H1 (cell line): ENCODE data around the gene ADAMTS17. TPM values are rescaled to one million over a fixed set of nuclear protein-coding genes. Genes with fewer than 3 reads are reported as not detected.

Experiments
- CTCF ChIA-PET: fragments of 300-600 bp; sonication (Branson Sonifier 250); formaldehyde crosslinking; loops from one replicate; lab custom pipeline; 2021; ENCODE audit not compliant: partially characterized antibody; lab: Charles Lee
- POLR2A ChIA-PET: fragments of 300-600 bp; sonication (Branson Sonifier 250); formaldehyde crosslinking; loops from one replicate; lab custom pipeline; 2021; ENCODE audit warnings: inconsistent platforms; ENCODE audit not compliant: partially characterized antibody; lab: Charles Lee
- DNase-seq, 2 experiments: peaks; one replicate each; pipeline versions ENCODE4 v3.0.0 to v3.0.0-alpha.2; 2010 to 2022; ENCODE audit warnings: low spot score in 2 of 2, low read depth in 1 of 2, mixed read lengths in 1 of 2
- FAIRE-seq: peaks from 2 replicates; lab custom pipeline; 2011; peaks lifted over from hg19 to GRCh38; lab: Jason Lieb, UNC
- H2AFZ ChIP-seq: 2 replicates; pipeline ENCODE4 v1.8.1; 2012; ENCODE audit warnings: low read length, inconsistent platforms
- H2AK5ac ChIP-seq: 2 replicates; pipeline ENCODE4 v1.6.1; 2013; ENCODE audit warnings: low read depth, low read length
- H2BK120ac ChIP-seq: replicated peaks from 2 replicates; pipeline ENCODE3; 2013; ENCODE audit warnings: low read depth, low read length, inconsistent platforms
- H2BK12ac ChIP-seq: 2 replicates; pipeline ENCODE4 v1.6.1; 2013; ENCODE audit warnings: low read depth, low read length
- H2BK15ac ChIP-seq: 2 replicates; pipeline ENCODE4 v1.6.1; 2013; ENCODE audit warnings: low read length
- H2BK20ac ChIP-seq: 2 replicates; pipeline ENCODE4 v1.6.1; 2013; ENCODE audit warnings: low read length
- H2BK5ac ChIP-seq: 2 replicates; pipeline ENCODE4 v1.6.1; 2013; ENCODE audit warnings: low read depth, low read length
- H3K14ac ChIP-seq: 2 replicates; pipeline ENCODE4 v1.6.1; 2013; ENCODE audit warnings: inconsistent platforms; ENCODE audit not compliant: insufficient read length
- H3K18ac ChIP-seq: 2 replicates; pipeline ENCODE4 v1.6.1; 2013; ENCODE audit warnings: low read length; ENCODE audit errors: extremely low read depth
- H3K23ac ChIP-seq: 2 replicates; pipeline ENCODE4 v1.6.1; 2013; ENCODE audit warnings: inconsistent platforms; ENCODE audit not compliant: insufficient read length
- H3K23me2 ChIP-seq: 2 replicates; pipeline ENCODE4 v1.6.1; 2013; ENCODE audit warnings: low read depth, low read length
- H3K27ac ChIP-seq: 2 replicates; pipeline ENCODE4 v1.6.1; 2011; ENCODE audit warnings: low read depth, low read length, inconsistent platforms
- H3K27me3 ChIP-seq, 4 experiments: replicated peaks in 1 of 4; 1 replicate in 1 of 4; 2 replicates in 3 of 4; pipeline versions ENCODE4 v1.6.1 to v1.8.1; 2011 to 2013; ENCODE audit warnings: low read length in 3 of 4, mild to moderate bottlenecking in 3 of 4, inconsistent platforms in 2 of 4, mixed read lengths in 2 of 4, moderate library complexity in 1 of 4; ENCODE audit not compliant: control insufficient read depth in 3 of 4, insufficient read depth in 3 of 4; ENCODE audit errors: extremely low read depth in 1 of 4
- H3K36me3 ChIP-seq, 4 experiments: 2 replicates each; pipeline versions ENCODE4 v1.6.1 to v1.8.1; 2011 to 2013; ENCODE audit warnings: mild to moderate bottlenecking in 4 of 4, low read length in 3 of 4, moderate library complexity in 2 of 4, control low read depth in 1 of 4, inconsistent platforms in 1 of 4; ENCODE audit not compliant: insufficient read depth in 4 of 4, control insufficient read depth in 2 of 4
- H3K4ac ChIP-seq: replicated peaks from 2 replicates; pipeline ENCODE3; 2013; ENCODE audit warnings: low read length, low read depth, mixed read lengths, inconsistent platforms; ENCODE audit not compliant: insufficient read length
- H3K4me1 ChIP-seq, 4 experiments: replicated peaks in 1 of 4; 1 replicate in 1 of 4; 2 replicates in 3 of 4; pipeline versions ENCODE4 v1.6.1 to v1.8.1; 2011 to 2013; ENCODE audit warnings: low read length in 3 of 4, inconsistent platforms in 2 of 4, mixed read lengths in 1 of 4; ENCODE audit not compliant: insufficient read depth in 4 of 4, control insufficient read depth in 3 of 4
- H3K4me2 ChIP-seq, 2 experiments: 2 replicates each; pipeline versions ENCODE4 v1.6.1 to v1.8.1; 2011 to 2013; ENCODE audit warnings: low read depth in 2 of 2, low read length in 2 of 2, control low read depth in 1 of 2, inconsistent platforms in 1 of 2, mild to moderate bottlenecking in 1 of 2; ENCODE audit not compliant: insufficient read depth in 1 of 2
- H3K4me3 ChIP-seq, 4 experiments: fragments of 200-600, 300-600 bp in 1 of 4; sonication (generic), shearing (Covaris generic), sonication (Bioruptor Twin) in 1 of 4; 2 replicates each; pipeline versions ENCODE4 v1.5.1 to v1.8.1; 2011 to 2016; ENCODE audit warnings: low read length in 4 of 4, low read depth in 3 of 4, control low read depth in 2 of 4, inconsistent platforms in 2 of 4, mild to moderate bottlenecking in 2 of 4, mixed read lengths in 1 of 4, moderate library complexity in 1 of 4; ENCODE audit not compliant: insufficient read depth in 2 of 4; ENCODE audit errors: extremely low read depth in 1 of 4
- H3K56ac ChIP-seq: replicated peaks from 2 replicates; pipeline ENCODE3; 2013; ENCODE audit warnings: low read depth, mild to moderate bottlenecking, mixed read lengths, low read length, inconsistent platforms; ENCODE audit not compliant: insufficient read length
- H3K79me1 ChIP-seq: 2 replicates; pipeline ENCODE4 v1.6.1; 2013; ENCODE audit warnings: low read depth, low read length, control low read depth
- H3K79me2 ChIP-seq, 2 experiments: 2 replicates each; pipeline versions ENCODE4 v1.6.1 to v1.8.1; 2012 to 2013; ENCODE audit warnings: low read length in 2 of 2, mild to moderate bottlenecking in 2 of 2, inconsistent platforms in 1 of 2; ENCODE audit not compliant: insufficient read depth in 2 of 2, control insufficient read depth in 1 of 2
- H3K9ac ChIP-seq, 4 experiments: replicated peaks in 1 of 4; 1 replicate in 1 of 4; 2 replicates in 3 of 4; pipeline versions ENCODE4 v1.6.1 to v1.8.1; 2011 to 2013; ENCODE audit warnings: low read depth in 3 of 4, low read length in 3 of 4, control low read depth in 2 of 4, mild to moderate bottlenecking in 2 of 4, moderate library complexity in 2 of 4, inconsistent platforms in 1 of 4; ENCODE audit errors: extremely low read depth in 1 of 4
- H3K9me3 ChIP-seq, 2 experiments: 2 replicates each; pipeline versions ENCODE4 v1.6.1 to v1.8.1; 2012 to 2013; ENCODE audit warnings: mild to moderate bottlenecking in 2 of 2, moderate library complexity in 2 of 2, control low read depth in 1 of 2, inconsistent platforms in 1 of 2, low read depth in 1 of 2, low read length in 1 of 2, mixed read lengths in 1 of 2; ENCODE audit not compliant: insufficient read depth in 2 of 2
- H4K20me1 ChIP-seq, 2 experiments: replicated peaks in 1 of 2; 2 replicates each; pipeline versions ENCODE3 to v1.8.1; 2011 to 2013; ENCODE audit warnings: inconsistent platforms in 2 of 2, low read length in 2 of 2, mild to moderate bottlenecking in 1 of 2; ENCODE audit not compliant: insufficient read depth in 2 of 2, control insufficient read depth in 1 of 2
- H4K5ac ChIP-seq: 2 replicates; pipeline ENCODE4 v1.6.1; 2013; ENCODE audit warnings: low read length, low read depth, mixed read lengths, inconsistent platforms; ENCODE audit not compliant: insufficient read length
- H4K8ac ChIP-seq: 2 replicates; pipeline ENCODE4 v1.8.0; 2013; ENCODE audit warnings: mild to moderate bottlenecking, moderate library complexity, low read length, inconsistent platforms; ENCODE audit not compliant: insufficient read depth; ENCODE audit errors: extremely low read depth
- H4K91ac ChIP-seq: replicated peaks from 2 replicates; pipeline ENCODE3; 2013; ENCODE audit warnings: low read length, mixed read lengths, inconsistent platforms; ENCODE audit not compliant: insufficient read length
- ASH2L ChIP-seq: fragments of 200-600, 300-600 bp; sonication (generic); IDR thresholded peaks from one replicate; pipeline ENCODE4 v1.7.1; 2017; ENCODE audit warnings: low read length
- CEBPB ChIP-seq: IDR thresholded peaks from 2 replicates; pipeline ENCODE4 v1.6.1; 2012; ENCODE audit warnings: low read depth, low read length
- EGR1 ChIP-seq: IDR thresholded peaks from 2 replicates; pipeline ENCODE4 v1.6.1; 2011; ENCODE audit warnings: low read depth, low read length, borderline replicate concordance
- FOSL1 ChIP-seq: IDR thresholded peaks from 2 replicates; pipeline ENCODE4 v1.6.1; 2011; ENCODE audit warnings: mild to moderate bottlenecking, low read depth, low read length, moderate library complexity; ENCODE audit not compliant: insufficient read depth
- JUND ChIP-seq: IDR thresholded peaks from 2 replicates; pipeline ENCODE4 v1.6.1; 2011; ENCODE audit warnings: mild to moderate bottlenecking, improper control_type of control experiment, low read length
- MAFK ChIP-seq: IDR thresholded peaks from 2 replicates; pipeline ENCODE4 v1.6.1; 2012; ENCODE audit warnings: low read depth, mild to moderate bottlenecking, improper control_type of control experiment, low read length
- NANOG ChIP-seq: IDR thresholded peaks from 2 replicates; pipeline ENCODE4 v1.6.1; 2011; ENCODE audit warnings: low read length, low read depth, mild to moderate bottlenecking, inconsistent platforms; ENCODE audit not compliant: insufficient read depth, poor library complexity, severe bottlenecking
- PHF8 ChIP-seq: fragments of 200-600 bp; sonication (generic); conservative IDR thresholded peaks from 2 replicates; pipeline ENCODE4 v1.7.1; 2012; ENCODE audit warnings: low read depth, mild to moderate bottlenecking, inconsistent platforms, low read length, moderate library complexity
- POLR2AphosphoS5 ChIP-seq: IDR thresholded peaks from 2 replicates; pipeline ENCODE4 v1.6.1; 2011; ENCODE audit warnings: low read depth, low read length
- WGBS, 2 experiments: shearing (Covaris generic) in 1 of 2; methylation state at CpG; one replicate each; pipeline versions ENCODE4 v1.1.6 to v1.1.7; 2013 to 2015; ENCODE audit warnings: low lambda C conversion rate in 2 of 2, mixed read lengths in 2 of 2, inconsistent platforms in 1 of 2, low coverage in 1 of 2, missing lambda C conversion rate in 1 of 2; ENCODE audit not compliant: insufficient replicate concordance in 2 of 2, insufficient coverage in 1 of 2, insufficient read length in 1 of 2; ENCODE audit errors: extremely low coverage in 1 of 2, missing lambda C conversion rate in 1 of 2; 5-methylcytosine and 5-hydroxymethylcytosine counted together
- polyA plus RNA-seq, 7 experiments: library from polyadenylated mRNA; depleted of rRNA in 3 of 7; stranded (reverse) in 5 of 7; unstranded in 2 of 7; fragments of >200 nt in 5 of 7; fragments of 200-250 nt in 2 of 7; gene quantifications; 1 replicate in 5 of 7; 2 replicates in 1 of 7; 4 replicates in 1 of 7; pipeline versions ENCODE4 v1.2.1 to v1.2.3, GENCODE V29; 2011 to 2013; ENCODE audit warnings: missing spikeins in 2 of 7, mixed read lengths in 2 of 7
- total RNA-seq: library from RNA; stranded (reverse); fragmentation: NEBNext Ultra II Directional; extraction: Animal tissue kit (Norgen Biotek cat#: 25700); gene quantifications from 2 replicates; pipeline ENCODE4 v1.2.1, GENCODE V29; 2021
- TF ChIP-seq, protein P1 (sequence below): IDR thresholded peaks from 2 replicates; pipeline ENCODE4 v1.6.1; 2011; ENCODE audit warnings: low read length, improper control_type of control experiment

ADAMTS17 gene
- total and polyA plus RNA-seq, 2 of the 8 experiments (the other 6 are each of a cell fraction or from before 2014, with no cell fraction given), result 0.51 to 1.7 TPM

- Histone ChIP-seq H3K18ac (no peak overlapping the region), H3K23me2 (no peaks in the 10 kb centered on the region), H4K20me1 (no peaks in the 10 kb centered on the region), H3K79me1 (no peaks in the 10 kb centered on the region), H2BK20ac (no peak overlapping the region), H3K4me1 (no peaks in the 10 kb centered on the region), H4K5ac (no peak overlapping the region), H2BK15ac (no peak overlapping the region), H3K4me3 (no peak overlapping the region), H3K9me3 (no peaks in the 10 kb centered on the region; a peak in 1 of 4 replicates), H2AK5ac (no peak overlapping the region), H3K36me3 (no peaks in the 10 kb centered on the region), H3K4me2 (no peak overlapping the region), H3K27ac (no peak overlapping the region), H2BK12ac (no peak overlapping the region), H3K4ac (no peak overlapping the region), H3K27me3 (no peaks in the 10 kb centered on the region), H3K79me2 (no peaks in the 10 kb centered on the region), H4K8ac (no peak overlapping the region), H4K91ac (no peak overlapping the region), H2AFZ (no peak overlapping the region), H2BK120ac (no peak overlapping the region), H3K9ac (no peak overlapping the region), H3K56ac (no peak overlapping the region), H2BK5ac (no peak overlapping the region), H3K14ac (no peak overlapping the region), H3K23ac (no peak overlapping the region)
- DNase-seq (no peak), FAIRE-seq (no peak)
- CTCF ChIA-PET, result interaction anchor here (1.3 to 2.6 kb wide), 3 partner anchors 12 to 42 kb away, joined by 4 to 8 read pairs (median 4); no protein-coding TSS in a partner anchor
- POLR2A ChIA-PET, result no interaction called here
- WGBS, 2 experiments, result 92% methylated on average over 16 of the region's 16 CpGs; no CpG with 5 or more reads in 1 of the 2 experiments
- no peak for TF ChIP-seq EGR1
- no peak for TF ChIP-seq POLR2AphosphoS5
- TF ChIP-seq ASH2L, result no peak
- no peak for TF ChIP-seq PHF8
- no peak for TF ChIP-seq MAFK
- TF ChIP-seq FOSL1, result no peak
- TF ChIP-seq NANOG, result no peak
- TF ChIP-seq, protein P1, sequence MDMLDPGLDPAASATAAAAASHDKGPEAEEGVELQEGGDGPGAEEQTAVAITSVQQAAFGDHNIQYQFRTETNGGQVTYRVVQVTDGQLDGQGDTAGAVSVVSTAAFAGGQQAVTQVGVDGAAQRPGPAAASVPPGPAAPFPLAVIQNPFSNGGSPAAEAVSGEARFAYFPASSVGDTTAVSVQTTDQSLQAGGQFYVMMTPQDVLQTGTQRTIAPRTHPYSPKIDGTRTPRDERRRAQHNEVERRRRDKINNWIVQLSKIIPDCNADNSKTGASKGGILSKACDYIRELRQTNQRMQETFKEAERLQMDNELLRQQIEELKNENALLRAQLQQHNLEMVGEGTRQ, result no peak
- TF ChIP-seq JUND, result no peak
- no peak for TF ChIP-seq CEBPB
These were observed 34.2 kb downstream of the ADAMTS17 start for GRCh38 chr15:100307241-100308212.
